GM21619 (cell line): ENCODE results near the gene NME3.
A peak's percentile ranks its signal among the peaks of the same experiment; 100 is the strongest.

Source experiments
- ATAC-seq: cut with Tn5 transposase; IDR thresholded peaks from one replicate; pipeline ENCODE4 v1.9.1; 2021; ENCODE audit not compliant: unreplicated experiment

Gene NME3

DNA sequence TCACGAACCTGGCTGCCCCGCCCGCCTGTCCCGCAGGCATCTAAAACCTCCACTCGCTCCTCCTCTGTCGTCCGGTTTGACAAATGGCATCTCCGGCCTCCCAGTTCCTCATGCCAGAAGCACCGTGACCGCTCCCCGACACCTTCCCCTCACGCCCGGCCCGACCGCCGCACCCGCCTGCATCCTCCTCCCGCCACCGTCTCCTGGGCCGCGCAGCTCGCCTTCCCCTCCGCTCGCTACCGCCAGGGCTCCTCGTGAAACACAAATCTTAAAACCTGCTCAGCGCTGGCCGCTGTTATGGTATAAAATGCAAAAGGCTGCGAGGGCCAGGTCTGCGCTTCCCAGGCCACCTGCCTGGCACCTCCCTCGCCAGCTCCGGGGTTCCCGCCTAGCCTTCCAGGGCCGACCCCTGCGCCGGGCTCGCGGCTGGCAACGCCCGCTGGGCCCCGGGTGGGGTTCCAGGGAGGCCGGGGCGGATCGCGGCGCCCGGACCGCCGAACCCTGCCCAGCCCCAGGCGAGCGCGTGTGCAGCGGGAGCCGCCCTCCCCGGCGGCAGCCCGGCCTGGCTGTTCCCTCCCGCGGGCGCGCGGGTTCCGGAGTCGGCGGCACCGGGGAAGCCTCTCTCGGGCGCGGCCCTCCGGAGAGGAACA is 10.5 kb upstream of the NME3 start:
- peak; percentile 4 for ATAC-seq

DNA sequence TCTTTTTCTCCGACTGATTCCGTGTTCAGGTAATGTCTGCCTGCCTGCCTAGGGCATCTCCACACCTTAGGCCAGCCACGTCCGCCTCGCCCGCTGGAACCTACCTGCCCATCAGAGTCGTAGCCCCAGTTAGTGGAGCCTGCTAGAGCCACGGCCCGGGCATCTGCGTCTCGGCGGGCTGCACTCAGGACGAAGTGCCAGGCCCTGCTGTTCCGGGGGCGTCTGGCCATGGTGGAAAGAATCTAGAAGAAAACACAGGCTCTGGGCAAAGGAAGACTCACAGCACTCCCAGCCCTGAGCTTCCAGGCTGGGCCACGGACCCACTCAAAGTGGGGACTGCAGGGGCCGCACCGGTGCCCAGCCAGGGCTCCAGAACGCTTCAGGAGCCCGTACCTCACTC is 9.9 kb upstream of the NME3 start:
- no peak for ATAC-seq

GRCh38 chr16:1780677-1781072 is 9.3 kb upstream of the NME3 start:
- no peak for ATAC-seq

DNA sequence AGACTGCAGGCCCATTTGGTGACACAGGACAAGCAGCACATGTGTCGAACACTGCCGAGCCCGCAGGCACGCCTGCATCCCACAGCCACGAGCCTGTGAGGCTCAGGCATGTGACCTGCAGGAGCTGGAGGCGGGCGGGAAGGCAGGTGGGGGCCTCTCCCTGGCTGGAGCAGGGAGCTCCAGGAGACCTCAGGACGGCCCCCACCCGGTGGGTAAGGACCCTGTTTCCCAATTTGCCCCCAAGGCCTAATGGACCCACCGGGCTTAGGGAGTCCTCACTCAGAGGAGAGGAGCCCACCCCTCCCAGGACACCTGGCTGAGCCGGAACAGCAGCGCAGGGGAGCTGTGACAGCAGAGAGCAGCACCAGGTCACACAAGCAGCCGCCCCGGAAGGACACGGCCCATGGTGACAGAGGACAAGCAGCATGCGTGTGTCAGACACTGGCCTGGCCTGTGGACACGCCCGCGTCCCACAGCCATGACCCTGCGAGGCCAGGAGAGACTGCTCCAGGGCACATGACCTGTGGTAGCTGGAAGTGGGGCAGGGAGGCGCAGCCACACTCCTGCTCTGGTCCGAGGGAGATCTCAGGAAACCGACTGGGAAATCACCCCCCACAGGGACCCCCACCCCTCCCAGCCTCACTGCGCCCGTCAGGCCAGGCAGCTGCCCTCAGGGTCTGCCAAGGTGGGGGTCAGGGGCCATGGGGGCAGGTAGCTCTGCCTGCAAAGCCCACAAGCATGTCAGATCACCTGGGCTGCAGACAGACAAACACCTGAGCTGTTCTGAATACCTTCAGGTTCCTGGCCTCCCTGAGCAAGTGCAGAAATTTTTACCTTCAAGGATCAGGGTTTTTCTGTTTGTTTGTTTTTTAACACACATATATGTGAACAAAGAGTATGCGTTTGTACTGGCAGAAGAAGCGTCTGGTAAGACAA is 8.7 kb upstream of the NME3 start:
- no peak for ATAC-seq

- ATAC-seq, result no peak
Observed at GRCh38 chr16:1779234-1779701, 7.9 kb upstream of the NME3 start.

DNA sequence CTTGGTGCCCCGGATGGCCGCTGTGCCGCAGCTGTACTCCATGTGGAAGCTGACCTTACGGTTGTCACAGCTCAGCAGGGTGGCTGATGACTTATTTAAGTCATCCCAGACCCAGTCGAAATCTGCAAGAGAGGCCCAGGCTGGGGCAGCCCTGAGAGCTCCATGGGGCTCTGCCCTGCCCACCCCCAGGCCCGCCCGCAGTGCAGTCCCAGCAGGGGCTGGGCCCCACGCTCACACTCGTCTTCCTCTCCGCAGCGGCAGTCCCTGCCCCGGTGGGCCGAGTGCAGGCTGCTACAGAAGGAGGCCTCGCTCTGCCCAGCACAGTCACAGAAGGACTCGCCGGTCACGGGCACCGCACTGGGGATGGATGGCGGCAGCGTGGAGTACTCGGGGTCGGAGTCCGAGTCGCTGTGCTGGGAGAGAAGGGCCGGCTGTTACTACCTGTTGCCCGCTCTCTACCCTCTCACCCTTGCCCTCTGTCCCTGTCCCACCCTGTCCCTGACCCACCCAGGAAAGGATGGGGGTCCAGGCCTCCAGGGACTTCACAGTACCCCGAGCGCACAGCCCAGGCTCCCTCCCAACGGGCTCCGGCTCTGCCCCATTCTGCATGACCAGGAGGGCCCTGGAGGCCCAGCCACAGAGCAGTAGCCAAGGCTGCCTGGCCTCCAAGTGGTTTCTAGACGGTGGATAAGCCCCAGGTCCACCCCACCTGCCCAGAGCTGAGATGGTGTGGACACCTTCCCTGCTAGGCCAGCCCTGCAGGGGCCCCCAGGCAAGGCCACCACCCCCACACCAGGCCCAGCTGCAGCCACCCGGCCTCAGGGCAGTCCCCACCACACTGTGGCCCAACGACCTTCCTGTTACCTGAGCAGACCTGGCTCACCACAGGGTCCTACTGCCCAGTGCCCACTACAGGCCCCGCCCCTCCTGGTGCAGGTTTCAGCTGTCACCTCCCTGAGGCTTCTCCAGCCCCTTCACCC is 7.1 kb upstream of the NME3 start:
- ATAC-seq, result no peak

DNA sequence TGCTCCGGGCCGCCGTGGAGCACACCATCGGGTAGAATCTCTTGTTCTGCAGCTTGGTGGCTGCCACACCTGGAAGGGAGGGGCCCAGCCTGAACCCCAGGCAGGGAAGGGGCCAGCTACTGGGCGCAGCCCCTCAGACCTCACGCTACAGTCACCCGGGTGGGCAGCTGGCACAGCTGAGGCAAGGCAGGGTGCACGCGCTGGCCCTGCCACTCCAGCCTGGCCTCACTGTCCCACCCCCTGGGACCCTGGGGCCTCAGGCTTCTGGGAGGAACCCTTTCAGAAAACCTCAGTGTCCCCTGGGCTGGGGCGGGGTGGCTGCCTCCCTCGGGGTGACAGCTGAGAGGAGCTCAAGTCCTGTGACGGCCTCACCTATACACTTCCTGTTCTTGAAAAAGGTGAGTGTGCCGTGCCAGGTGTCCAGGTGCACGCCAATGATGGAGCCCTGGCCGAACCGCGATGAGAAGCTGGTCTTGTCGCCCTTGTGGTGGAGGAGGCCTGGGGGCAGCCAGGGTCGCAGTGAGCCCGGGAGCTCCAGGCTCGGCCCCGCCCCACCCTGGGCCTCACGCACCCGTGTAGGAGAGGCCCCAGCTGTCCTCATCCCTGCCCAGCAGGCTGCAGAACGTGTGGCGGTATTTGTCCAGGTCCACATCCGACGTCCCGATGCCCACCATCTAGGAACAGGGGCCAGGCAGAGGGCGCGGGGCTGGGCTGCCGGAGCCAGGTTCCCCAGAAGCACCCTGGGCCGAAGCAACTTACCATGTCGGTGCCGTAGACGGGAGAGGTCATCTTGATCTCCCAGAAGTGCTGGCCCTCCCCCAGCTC is 6.2 kb upstream of the NME3 start:
- no peak for ATAC-seq

DNA sequence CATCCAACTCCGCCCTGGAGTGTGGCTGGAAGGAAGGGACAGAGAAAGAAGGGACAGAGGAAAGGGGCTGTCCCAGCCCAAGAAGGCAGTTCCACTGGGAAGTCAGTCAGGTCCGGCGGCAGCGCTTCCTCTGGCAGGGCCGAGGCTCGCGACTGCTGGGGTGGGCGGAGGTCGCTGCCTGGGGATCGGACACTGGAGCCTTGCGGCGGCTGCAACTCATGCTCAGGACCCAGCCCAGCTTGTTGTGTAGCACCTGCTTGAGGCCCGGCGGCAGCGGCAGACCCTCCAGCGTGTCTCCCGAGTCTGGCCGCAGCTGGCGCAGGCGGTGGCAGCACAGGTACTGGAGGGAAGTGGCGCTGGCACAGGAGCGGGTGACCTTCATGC is 5.6 kb upstream of the NME3 start:
- ATAC-seq, result no peak

GRCh38 chr16:1776672-1776955 is 5.3 kb upstream of the NME3 start:
- ATAC-seq, result no peak

DNA sequence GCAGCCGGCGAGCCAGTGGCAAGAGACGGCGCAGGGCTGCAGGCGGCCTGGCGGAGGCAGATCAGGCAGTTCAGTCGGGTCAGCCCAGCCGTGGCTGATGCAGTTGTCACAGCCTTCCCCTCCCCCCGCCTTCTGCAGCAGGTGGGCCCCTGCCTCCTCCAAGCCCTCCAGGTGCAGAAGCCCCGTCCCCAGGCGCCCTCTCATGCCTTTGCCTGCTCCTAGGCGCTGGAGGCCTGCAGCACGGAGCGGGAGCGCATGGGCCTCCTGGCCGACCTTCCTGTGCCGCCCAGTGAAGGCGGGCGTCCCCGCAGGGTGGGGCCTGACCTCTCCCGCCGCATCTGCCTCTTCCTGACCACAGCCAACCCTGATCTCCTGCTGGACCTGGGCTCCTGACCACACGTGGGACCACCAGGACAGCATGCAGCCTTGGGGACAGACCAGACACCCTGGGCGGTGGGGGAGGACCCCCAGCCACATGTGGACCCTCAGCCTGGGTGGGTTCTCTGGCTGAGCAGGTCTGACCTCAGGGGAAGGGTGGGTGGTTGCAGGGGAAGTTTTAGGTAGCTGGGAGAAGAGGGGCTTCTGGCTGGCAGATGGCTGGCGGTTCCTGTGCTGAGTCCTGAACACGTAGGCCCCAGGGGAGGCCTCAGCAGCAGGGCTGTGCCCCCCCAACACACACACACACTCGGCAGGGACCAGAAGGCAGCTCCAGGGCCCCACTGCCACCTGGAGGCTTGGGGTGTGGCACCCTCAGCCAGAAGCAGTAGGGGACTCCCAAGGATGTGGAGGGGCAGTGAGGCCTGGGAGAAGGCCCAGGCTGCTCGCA is 4.7 kb upstream of the NME3 start:
- no peak for ATAC-seq

DNA sequence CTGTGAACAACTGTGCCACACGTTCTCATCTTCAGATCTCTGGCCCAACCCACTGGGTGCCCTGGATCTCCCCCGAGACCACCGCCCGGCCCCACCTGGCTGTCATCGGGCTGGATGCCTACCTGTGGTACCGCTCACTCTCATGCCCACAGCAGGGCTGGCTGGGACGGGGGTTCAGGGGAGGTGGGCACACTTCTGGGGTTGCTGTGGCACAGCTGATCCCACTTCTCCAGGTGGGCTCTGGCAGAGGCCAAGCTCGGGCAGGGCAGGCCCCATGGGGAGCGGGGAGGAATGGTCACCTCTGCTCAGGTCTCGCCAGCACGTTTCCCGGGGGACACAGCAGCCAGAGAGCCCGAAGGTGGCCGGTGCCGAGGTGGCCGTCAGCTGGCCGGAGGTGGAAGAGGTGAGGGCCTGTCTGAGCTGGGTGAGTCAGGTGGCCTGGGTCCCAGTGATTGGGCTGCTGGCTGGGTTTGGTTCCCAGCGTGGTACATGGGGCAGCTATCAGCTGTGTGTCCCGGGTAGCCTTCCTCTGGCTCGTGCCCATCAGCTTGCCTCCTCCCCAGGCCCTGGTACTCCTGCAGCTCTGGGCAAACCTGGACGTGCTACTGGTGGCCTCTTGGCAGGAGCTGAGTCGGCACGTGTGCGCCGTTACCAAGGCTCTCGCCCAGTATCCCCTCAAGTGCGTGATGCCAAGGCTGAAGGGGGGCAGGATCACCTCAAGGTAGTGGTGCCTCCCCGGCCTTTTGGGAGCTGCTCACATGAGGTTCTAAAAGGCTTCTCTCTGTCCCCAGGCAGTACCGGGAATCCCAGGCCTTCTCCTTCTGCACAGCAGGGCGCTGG is 3.9 kb upstream of the NME3 start:
- no peak for ATAC-seq

- no peak for ATAC-seq
Observed at GRCh38 chr16:1774448-1774780, 3.1 kb upstream of the NME3 start.

DNA sequence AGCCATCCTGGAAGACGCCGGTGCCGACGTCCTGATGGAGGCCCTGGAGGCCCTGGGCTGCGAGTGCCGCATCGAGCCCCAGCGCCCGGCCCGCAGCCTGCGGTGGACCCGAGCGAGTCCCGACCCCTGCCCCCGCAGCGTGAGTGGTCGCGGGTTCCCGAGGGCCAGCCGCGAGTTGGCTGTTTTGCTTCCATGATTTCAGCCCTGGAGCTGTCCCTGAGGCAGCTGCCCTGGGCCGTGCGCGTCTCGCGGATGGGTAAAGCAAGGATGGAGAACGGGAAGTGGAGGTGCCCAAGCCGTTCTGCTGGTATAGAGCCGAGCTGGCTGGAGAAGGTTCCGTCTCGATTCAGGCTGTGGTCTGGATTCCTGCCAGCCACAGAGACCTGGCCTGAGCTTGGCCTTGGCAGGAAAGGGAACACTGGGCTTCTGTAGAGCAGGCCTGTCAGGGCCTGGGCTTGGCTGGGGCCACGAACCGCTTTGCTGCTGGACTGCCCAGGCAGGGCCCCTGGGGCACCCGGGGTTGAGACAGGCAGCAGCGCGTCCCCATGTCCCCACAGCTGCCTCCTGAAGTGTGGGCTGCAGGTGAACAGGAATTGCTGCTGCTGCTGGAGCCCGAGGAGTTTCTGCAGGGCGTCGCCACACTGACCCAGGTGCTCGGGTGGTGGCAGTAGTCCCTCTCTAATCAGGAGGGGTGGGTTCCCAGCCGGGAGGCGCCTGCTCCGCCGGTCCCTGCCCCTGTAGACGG is 2.5 kb upstream of the NME3 start:
- ATAC-seq, result no peak

DNA sequence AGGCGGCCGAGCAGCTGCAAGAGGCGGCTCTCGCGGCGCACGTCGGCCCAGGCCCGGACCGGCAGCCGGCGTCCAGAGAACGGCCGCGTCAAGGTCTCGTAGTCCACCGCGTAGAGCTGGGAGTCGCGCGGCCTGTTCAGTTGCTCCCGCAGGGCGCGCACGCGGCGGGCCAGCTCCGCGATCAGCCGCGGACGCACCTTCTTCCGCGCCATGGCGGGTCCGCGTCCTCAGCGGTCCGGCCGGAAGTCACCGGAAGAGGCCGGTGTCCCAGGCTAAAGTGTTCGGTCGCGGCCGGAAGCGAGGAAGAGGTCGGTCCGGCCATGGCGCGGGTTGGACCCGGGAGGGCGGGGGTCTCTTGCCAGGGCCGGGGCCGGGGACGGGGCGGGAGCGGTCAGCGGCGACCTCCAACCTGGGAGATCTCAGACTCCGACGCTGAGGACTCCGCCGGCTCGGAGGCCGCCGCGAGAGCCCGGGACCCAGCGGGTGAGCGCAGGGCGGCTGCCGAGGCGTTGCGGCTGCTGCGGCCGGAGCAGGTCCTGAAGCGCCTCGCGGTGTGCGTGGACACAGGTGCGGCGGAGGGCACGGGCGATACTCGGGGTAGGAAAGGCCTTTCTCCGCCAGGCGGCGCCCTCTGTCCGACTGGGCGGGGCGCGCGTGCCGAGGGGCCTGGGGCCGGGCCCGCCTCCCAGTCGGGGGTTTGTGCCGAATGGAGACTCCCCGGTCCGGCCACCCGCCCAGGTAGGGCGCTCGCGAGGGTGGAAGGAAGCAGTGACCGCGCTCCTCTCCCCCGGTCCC is 1.8 kb upstream of the NME3 start, which contains the start of gene MRPS34:
Gene MRPS34, minus strand, starts transcription at position 227 of the 795 bp plus-strand sequence. Its CDS starts 15 bp downstream, at position 212.
- ATAC-seq, result peak; percentile 41

- ATAC-seq, result peak; percentile 11
Observed at GRCh38 chr16:1772362-1772907, 1.1 kb upstream of the NME3 start, which contains the start of gene EME2. EME2 (plus strand) TSS chr16:1772810; CDS start chr16:1773228, 418 bp downstream.

- no peak for ATAC-seq
Observed at GRCh38 chr16:1771864-1772361, 570 bp upstream of the NME3 start.
